ENCODE measurements around the gene TRIM67. TPM values are rescaled to one million over a fixed set of nuclear protein-coding genes. Genes with fewer than 3 reads are reported as not detected.

Gene TRIM67
- total RNA-seq, 2 donors from 2014 or later, result 0.19 TPM; not detected in 1

DNA sequence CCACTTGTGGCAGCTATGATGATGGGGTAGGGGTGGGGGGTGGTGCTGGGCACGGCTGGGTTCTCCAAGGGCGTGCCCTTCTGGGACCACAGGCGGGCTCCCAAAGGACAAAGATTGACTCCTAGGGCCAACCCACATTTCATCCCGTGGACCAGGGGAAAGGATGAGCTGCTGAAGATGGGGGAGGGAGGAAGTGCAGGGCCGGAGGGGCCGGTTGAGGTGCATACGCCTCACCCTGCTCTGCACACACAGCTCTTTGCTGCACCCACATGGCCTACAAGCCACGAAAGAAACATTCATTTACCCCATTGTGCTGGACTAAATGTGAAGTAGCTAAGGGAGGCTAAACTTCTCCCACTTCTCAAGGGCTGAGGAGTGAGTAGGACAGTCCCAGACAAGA lies 45.0 kb downstream of the TRIM67 start:
- no peak for TF ChIP-seq CTCF (IDR thresholded peaks at IDR 0.05)
- Histone ChIP-seq H3K27me3 (no peaks in the 10 kb centered on the region), H3K4me1 (peaks cover 0 to 7% of the 10 kb centered on the region in 2 donors), H3K4me3 (no peak overlapping the region), H3K27ac (no peak overlapping the region), H3K9me3 (no peaks in the 10 kb centered on the region), H3K36me3 (no peaks in the 10 kb centered on the region)
- no peak for DNase-seq (ENCODE audit: low spot score)

DNA sequence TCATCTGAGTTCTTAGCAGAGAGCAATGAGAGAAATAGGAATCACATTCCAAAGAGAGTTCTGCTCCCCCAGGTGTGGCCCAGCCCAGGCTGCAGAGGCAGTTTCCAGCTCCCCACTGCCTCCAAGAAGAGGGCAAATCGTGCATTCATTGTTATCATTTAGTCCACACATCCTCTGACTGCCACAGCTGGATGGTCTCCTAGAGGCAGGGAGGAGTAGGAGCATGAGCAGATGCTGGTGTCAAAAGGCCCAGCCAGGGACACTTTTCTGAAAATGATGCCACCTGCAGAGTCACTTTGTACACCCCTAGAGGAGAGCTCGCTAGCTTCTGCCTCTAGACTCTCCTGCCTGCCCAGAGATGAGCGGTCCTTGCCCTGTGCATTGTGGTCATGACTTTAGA lies 45.6 kb downstream of the TRIM67 start:
- no peak for TF ChIP-seq CTCF (IDR thresholded peaks at IDR 0.05)
- H3K36me3 ChIP-seq, result no peaks in the 10 kb centered on the region
- H3K4me3 ChIP-seq, result no peak overlapping the region
- H3K27ac ChIP-seq, result no peak overlapping the region
- H3K9me3 ChIP-seq, result no peaks in the 10 kb centered on the region
- peaks cover 0 to 7% of the 10 kb centered on the region in 2 donors for H3K4me1 ChIP-seq
- no peaks in the 10 kb centered on the region for H3K27me3 ChIP-seq
- no peak for DNase-seq (ENCODE audit: low spot score)

GRCh38 chr1:231208980-231209379 lies 47.1 kb downstream of the TRIM67 start:
- peaks cover 0 to 7% of the 10 kb centered on the region in 2 donors for H3K4me1 ChIP-seq
- H3K27ac ChIP-seq, result no peak overlapping the region
- H3K4me3 ChIP-seq, result no peak overlapping the region
- no peak for DNase-seq (ENCODE audit: low spot score)
- H3K9me3 ChIP-seq, result no peaks in the 10 kb centered on the region
- TF ChIP-seq CTCF (IDR thresholded peaks at IDR 0.05), result no peak
- no peaks in the 10 kb centered on the region for H3K36me3 ChIP-seq
- no peaks in the 10 kb centered on the region for H3K27me3 ChIP-seq

GRCh38 chr1:231209531-231209930 lies 47.7 kb downstream of the TRIM67 start:
- Histone ChIP-seq H3K4me1 (peaks cover 0 to 7% of the 10 kb centered on the region in 2 donors), H3K36me3 (no peaks in the 10 kb centered on the region), H3K9me3 (no peaks in the 10 kb centered on the region), H3K27me3 (no peaks in the 10 kb centered on the region), H3K27ac (no peak overlapping the region), H3K4me3 (no peak overlapping the region)
- no peak for TF ChIP-seq CTCF (IDR thresholded peaks at IDR 0.05)
- DNase-seq (ENCODE audit: low spot score), result no peak

DNA sequence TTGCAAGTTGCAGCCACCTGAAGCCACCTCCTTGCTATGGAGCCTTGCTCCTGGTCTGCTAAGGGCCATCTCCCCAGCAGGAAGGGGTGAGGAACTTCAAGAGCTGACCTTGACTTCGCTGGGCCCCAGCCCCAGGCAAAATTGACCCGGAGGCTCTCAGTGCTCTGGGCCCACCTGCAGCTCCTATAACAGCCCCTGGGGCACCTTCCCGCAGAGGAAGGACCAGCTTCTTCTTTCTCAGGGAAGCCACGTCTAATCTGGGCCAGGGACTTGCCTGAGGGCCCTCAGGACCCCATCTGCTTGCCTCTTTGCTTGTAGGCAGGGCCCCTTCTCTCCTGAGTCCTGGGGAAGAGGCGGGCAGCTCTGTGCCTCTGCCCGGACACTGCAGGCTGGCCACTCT lies 48.3 kb downstream of the TRIM67 start:
- no peak for DNase-seq (ENCODE audit: low spot score)
- TF ChIP-seq CTCF (IDR thresholded peaks at IDR 0.05), result no peak
- Histone ChIP-seq H3K9me3 (no peaks in the 10 kb centered on the region), H3K27me3 (no peaks in the 10 kb centered on the region), H3K36me3 (no peaks in the 10 kb centered on the region), H3K4me3 (no peak overlapping the region), H3K4me1 (peaks cover 0 to 7% of the 10 kb centered on the region in 2 donors), H3K27ac (no peak overlapping the region)

All from right atrium auricular region (tissue), 2 donors.